Spleen (tissue), 7 donors: Measurements from ENCODE around the gene POLR3GL.

Experiments used
- CTCF ChIP-seq, 11 experiments: fragments of 200-600 bp in 7 of 11; fragments of 450-650 bp in 4 of 11; sonication (generic) in 4 of 11; IDR thresholded peaks in 8 of 11; conservative IDR thresholded peaks in 3 of 11; 1 replicate in 7 of 11; 2 replicates in 4 of 11; pipeline versions ENCODE4 v1.4.0 to v1.8.0; 2016 to 2021; ENCODE audit warnings: antibody characterized with exemption in 11 of 11, inconsistent platforms in 4 of 11, mild to moderate bottlenecking in 1 of 11
- POLR2A ChIP-seq, 3 donors: fragments of 450-650 bp; IDR thresholded peaks; one replicate each; pipeline ENCODE4 v1.5.1; 2017; ENCODE audit warnings: antibody characterized with exemption in 3 of 3, mild to moderate bottlenecking in 1 of 3
- donor health status: DM: no; HTN: no; CAD: no; lungs with moderate emphysema.
- donor health status: DM: no; HTN: no; CAD: no.
- donor health status: DM: no; HTN: no; CAD: no.

- TF ChIP-seq POLR2A (IDR thresholded peaks at IDR 0.05) (peak in 2 of 3 donors; percentile 1 to 25), CTCF (IDR thresholded peaks at IDR 0.05 in 8 of 11, conservative IDR thresholded peaks at IDR 0.05 in 3 of 11) (peak in 1 of 11 experiments; percentile 11)
Observed at GRCh38 chr1:145993618-145994390, 29.3 kb downstream of the POLR3GL start.
